Nephron progenitor cell (in vitro differentiated cells): Measurements from ENCODE around the gene SLC23A3.

Experiments
- DNase-seq: peaks from one replicate; pipeline ENCODE4 v3.0.0; 2021
- H3K27ac Mint-ChIP-seq: 2 replicates; pipeline ENCODE4 v1.8.0; 2021; ENCODE audit warnings: mild to moderate bottlenecking, moderate library complexity, mixed read lengths
- H3K27me3 Mint-ChIP-seq: 2 replicates; pipeline ENCODE4 v1.8.0; 2021; ENCODE audit warnings: mild to moderate bottlenecking, low read depth, mixed read lengths; ENCODE audit not compliant: poor library complexity
- H3K36me3 Mint-ChIP-seq: 2 replicates; pipeline ENCODE4 v1.8.0; 2021; ENCODE audit warnings: low read depth, mixed read lengths
- H3K4me1 Mint-ChIP-seq: 2 replicates; pipeline ENCODE4 v1.8.0; 2021; ENCODE audit warnings: mixed read lengths
- H3K4me3 Mint-ChIP-seq: 2 replicates; pipeline ENCODE4 v1.8.0; 2021; ENCODE audit warnings: mild to moderate bottlenecking, moderate library complexity, mixed read lengths
- H3K9me3 Mint-ChIP-seq: 2 replicates; pipeline ENCODE4 v1.8.0; 2021; ENCODE audit warnings: mild to moderate bottlenecking, moderate library complexity, mixed read lengths
- CTCF ChIP-seq: fragments of 200-600 bp; sonication (generic); IDR thresholded peaks from 2 replicates; pipeline ENCODE4 v1.5.0; 2021; ENCODE audit warnings: antibody characterized with exemption

SLC23A3 gene

GRCh38 chr2:219169930-219170654 is at the start of gene SLC23A3:
SLC23A3 (minus strand) TSS chr2:219170029; CDS start chr2:219169984, 45 bp downstream.
- Mint-ChIP-seq H3K9me3 (no peaks in the 10 kb centered on the region), H3K36me3 (peaks cover 8% of the 10 kb centered on the region), H3K27ac (no peak within 1 kb of the TSS), H3K4me3 (no peak within 1 kb of the TSS), H3K4me1 (peaks cover 16% of the 10 kb centered on the region), H3K27me3 (peaks cover 24% of the 10 kb centered on the region)
- no peak for TF ChIP-seq CTCF
- DNase-seq = no peak

- Mint-ChIP-seq H3K9me3 (no peaks in the 10 kb centered on the region), H3K4me1 (peaks cover 22% of the 10 kb centered on the region), H3K27me3 (no peaks in the 10 kb centered on the region), H3K36me3 (peaks cover 34% of the 10 kb centered on the region), H3K27ac (peak within 1 kb of the TSS; percentile 83), H3K4me3 (peak within 1 kb of the TSS; percentile 87)
- TF ChIP-seq CTCF = no peak
- DNase-seq = peak; percentile 93
Observed at GRCh38 chr2:219218732-219219701, 49.2 kb upstream of the SLC23A3 start, which contains the start of gene ABCB6. ABCB6 (minus strand) TSS chr2:219218958; CDS start chr2:219218673, 285 bp downstream.

- H3K4me1 Mint-ChIP-seq = peaks cover 22% of the 10 kb centered on the region
- peaks cover 30% of the 10 kb centered on the region for H3K36me3 Mint-ChIP-seq
- TF ChIP-seq CTCF = no peak
- H3K4me3 Mint-ChIP-seq = peak overlapping the region; percentile 87
- H3K27ac Mint-ChIP-seq = peak overlapping the region; percentile 72
- no peaks in the 10 kb centered on the region for H3K27me3 Mint-ChIP-seq
- peak; percentile 75 for DNase-seq
- no peaks in the 10 kb centered on the region for H3K9me3 Mint-ChIP-seq
Observed at GRCh38 chr2:219218217-219218731, 48.4 kb upstream of the SLC23A3 start.

- TF ChIP-seq CTCF = no peak
- DNase-seq = no peak
- H3K9me3 Mint-ChIP-seq = no peaks in the 10 kb centered on the region
- peaks cover 22% of the 10 kb centered on the region for H3K4me1 Mint-ChIP-seq
- no peak overlapping the region for H3K27ac Mint-ChIP-seq
- H3K27me3 Mint-ChIP-seq = no peaks in the 10 kb centered on the region
- H3K36me3 Mint-ChIP-seq = peaks cover 38% of the 10 kb centered on the region
- peak overlapping the region; percentile 57 for H3K4me3 Mint-ChIP-seq
Observed at GRCh38 chr2:219216535-219216915, 46.7 kb upstream of the SLC23A3 start.

GRCh38 chr2:219215871-219216534 is 46.2 kb upstream of the SLC23A3 start:
- Mint-ChIP-seq H3K4me1 (peaks cover 22% of the 10 kb centered on the region), H3K9me3 (no peaks in the 10 kb centered on the region), H3K27ac (no peak overlapping the region), H3K36me3 (peaks cover 34% of the 10 kb centered on the region), H3K27me3 (no peaks in the 10 kb centered on the region), H3K4me3 (no peak overlapping the region)
- no peak for DNase-seq
- no peak for TF ChIP-seq CTCF
